HG03342 (cell line): ENCODE results near the gene PEX12.
"Not testable (repeated sequence)": the region's sequence is repeated elsewhere in the genome, so short reads cannot be mapped to it uniquely, and the experiment has no call there.

Experiments used
- ATAC-seq: cut with Tn5 transposase; IDR thresholded peaks from one replicate; pipeline ENCODE4 v1.9.1; 2021; ENCODE audit warnings: mild to moderate bottlenecking, moderate library complexity; ENCODE audit not compliant: unreplicated experiment

Gene PEX12

DNA sequence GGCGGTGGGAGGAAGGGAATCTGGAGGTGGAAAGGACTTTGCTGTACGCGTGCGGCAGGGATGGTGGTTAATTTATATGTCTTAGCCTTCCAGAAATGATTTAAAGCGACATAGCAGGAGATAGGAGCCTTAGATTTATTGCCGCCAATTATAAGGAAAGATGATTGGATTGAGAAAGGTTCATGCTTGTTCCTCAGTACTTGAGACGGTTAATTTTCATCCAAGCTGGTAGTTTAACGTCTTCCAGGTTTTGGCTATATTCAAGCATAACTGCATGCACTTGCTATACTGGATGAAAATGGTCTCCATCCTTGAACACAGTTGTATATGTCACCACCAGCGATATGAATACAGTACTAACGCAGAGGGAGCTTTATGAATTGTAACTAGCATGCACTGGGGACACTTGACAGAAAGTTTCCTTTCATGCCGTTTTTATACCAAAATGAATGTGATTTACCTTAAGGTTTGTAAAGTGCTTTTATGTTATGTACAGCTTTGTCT is 610 bp upstream of the PEX12 start:
- no peak for ATAC-seq

DNA sequence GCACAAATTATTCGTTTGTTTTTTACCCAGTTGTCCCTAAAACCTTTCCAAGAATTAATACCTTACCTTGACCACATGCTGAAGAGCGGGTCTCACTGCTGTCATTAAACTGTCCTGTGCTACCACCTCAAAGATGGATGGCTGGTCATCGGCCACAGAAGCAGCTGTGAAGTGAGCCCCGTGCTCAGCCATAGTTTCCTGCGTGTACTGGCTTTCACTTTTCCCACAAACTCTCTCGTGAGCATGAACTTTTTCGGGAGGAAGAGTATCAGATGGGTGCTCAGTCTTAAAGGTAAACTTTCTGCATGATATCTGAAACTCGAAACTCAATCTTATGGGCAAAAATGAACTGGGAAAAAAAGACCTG is 558 bp downstream of the PEX12 start:
- ATAC-seq, result no peak

- ATAC-seq, result no peak
Measured at GRCh38 chr17:35575759-35576158, 2.6 kb downstream of the PEX12 start.

DNA sequence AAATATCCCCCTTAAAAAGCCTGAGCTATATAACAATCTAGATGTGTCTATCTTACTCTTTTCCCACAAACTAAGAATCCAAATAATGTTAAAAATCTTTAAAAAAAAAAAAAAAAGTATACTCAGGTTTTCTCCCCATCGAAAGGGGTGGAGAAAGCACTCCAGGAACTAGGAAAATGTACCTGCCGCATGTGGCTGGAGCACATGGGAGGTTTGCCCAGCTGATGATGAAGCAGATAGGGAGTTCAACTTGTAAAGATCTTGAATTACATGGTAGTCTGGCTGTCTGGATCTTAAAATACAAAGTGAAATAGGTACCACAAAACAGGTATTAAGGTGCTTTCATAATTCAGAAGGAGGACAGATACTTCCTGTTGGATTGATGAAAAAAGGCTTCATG is 9.0 kb downstream of the PEX12 start:
- no peak for ATAC-seq

GRCh38 chr17:35568561-35568960 is 9.8 kb downstream of the PEX12 start:
- ATAC-seq, result no peak

GRCh38 chr17:35566968-35567367 is 11.4 kb downstream of the PEX12 start:
- no peak for ATAC-seq

GRCh38 chr17:35563181-35563580 is 15.2 kb downstream of the PEX12 start:
- ATAC-seq, result not testable (repeated sequence)

DNA sequence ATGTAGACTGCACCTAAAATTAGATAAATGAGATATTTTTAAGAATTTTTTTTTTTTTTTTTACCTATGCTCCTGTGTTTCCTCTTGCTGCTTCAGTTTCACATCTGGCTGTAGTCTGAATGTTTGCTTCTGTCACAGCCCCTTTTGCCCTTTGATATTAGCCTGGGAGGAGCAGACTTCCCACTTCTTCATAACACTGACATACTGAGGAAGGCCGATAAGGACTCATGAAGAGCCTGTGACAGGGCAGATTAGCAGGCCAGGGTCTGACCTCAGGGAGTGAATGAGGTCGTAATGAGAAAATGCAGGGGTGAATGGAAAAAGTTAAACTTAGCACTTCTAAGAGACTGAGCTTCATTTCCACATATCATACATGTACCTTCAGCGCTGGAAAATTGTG is 17.7 kb downstream of the PEX12 start, which contains the start of gene SLFN14:
SLFN14 (minus strand) TSS at position 117 of the 400 bp plus-strand sequence. CDS start 2,757 bp downstream, outside the sequence.
- ATAC-seq, result no peak

- no peak for ATAC-seq
Measured at GRCh38 chr17:35559495-35560210, 18.7 kb downstream of the PEX12 start.

- no peak for ATAC-seq
Measured at GRCh38 chr17:35557353-35557752, 21.0 kb downstream of the PEX12 start.

GRCh38 chr17:35555691-35556090 is 22.7 kb downstream of the PEX12 start:
- no peak for ATAC-seq

DNA sequence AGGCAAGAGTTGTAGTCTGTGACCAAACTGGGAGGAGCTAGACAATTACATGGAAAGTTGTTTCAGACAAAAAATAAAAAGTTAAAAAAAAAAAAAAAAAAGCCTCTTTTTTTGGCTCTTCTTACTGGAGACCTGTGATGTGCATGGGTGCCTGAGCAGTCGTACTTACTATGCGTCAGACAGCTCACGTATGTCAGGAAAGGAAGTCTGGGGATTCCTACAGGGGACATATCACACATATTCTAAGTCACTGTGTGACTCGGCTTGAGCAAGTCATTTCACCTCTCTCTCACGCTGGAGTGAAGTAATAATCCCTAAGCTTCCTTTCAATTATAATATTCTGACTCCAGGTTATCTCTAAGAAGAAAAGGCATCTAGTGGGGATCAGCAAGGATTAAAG is 23.7 kb downstream of the PEX12 start:
- ATAC-seq, result no peak

- ATAC-seq, result no peak
Measured at GRCh38 chr17:35553310-35553709, 25.1 kb downstream of the PEX12 start.

DNA sequence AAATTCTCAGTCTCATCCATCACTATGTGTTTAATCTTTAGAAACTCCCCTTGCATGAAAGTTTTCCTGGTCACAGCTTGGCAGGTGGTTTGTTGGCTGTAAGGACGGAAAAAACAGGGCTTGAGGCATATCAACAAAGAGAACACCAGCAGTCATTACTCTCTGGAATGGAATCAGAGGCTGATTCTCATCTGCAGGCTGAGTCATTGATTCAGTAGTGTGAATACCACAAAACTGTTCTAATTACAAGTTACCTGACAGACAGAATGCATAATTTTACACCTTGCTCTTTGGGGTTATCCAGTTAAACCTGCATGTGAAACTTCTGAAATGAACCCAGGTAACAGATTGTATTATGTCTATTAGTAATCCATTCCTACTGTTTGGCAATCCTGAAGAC is 29.4 kb downstream of the PEX12 start:
- ATAC-seq, result no peak

DNA sequence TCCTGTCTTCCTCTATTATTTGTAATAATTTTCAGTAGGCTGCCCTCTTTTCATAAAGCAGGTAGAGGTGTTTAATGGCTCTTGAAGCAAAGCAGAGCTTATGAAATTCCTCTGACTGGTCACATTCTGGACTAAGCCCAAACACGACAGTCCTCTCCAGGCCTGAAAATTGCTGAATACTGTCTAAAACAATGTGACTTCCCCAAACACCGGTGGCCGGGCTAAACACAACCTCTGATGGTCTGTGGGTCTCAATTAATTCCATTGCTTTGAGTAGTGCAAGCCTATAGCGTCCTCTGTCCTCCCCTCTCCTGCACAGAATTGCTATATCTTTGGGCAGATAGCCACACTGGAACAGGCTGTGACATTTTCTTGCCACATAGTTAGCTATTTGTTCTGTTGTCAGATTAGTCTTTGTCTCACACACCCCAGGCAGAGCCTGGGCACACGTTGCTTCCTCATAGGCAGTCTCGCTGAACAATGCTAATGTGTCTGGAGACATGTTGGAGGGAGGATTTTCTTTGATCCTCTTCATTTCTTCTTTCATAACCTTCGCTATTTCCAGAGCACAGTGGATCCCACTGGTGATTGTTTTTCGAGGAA is 30.1 kb downstream of the PEX12 start:
- no peak for ATAC-seq

GRCh38 chr17:35546487-35546886 is 31.9 kb downstream of the PEX12 start:
- no peak for ATAC-seq

GRCh38 chr17:35545150-35545549 is 33.2 kb downstream of the PEX12 start:
- no peak for ATAC-seq

- no peak for ATAC-seq
Measured at GRCh38 chr17:35543856-35544255, 34.5 kb downstream of the PEX12 start.

DNA sequence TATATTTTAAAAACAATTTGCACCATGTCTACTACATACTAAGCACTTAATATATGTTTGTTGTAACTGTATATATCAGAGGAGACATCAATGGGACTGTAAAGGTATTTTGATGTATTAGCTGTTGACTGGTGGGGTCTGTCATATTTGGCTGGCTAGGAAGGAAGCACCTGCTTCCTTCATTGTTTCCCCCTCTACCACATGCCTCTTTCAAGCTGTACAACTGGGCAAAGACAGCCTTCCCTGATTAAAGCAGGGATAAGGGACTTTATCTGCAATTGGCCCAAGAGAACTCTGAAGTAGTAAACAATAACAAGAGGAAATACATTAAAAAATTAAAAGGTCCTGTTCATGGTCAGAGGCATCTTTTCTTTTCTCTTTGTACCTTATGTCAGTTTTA is 35.4 kb downstream of the PEX12 start:
- ATAC-seq, result no peak

DNA sequence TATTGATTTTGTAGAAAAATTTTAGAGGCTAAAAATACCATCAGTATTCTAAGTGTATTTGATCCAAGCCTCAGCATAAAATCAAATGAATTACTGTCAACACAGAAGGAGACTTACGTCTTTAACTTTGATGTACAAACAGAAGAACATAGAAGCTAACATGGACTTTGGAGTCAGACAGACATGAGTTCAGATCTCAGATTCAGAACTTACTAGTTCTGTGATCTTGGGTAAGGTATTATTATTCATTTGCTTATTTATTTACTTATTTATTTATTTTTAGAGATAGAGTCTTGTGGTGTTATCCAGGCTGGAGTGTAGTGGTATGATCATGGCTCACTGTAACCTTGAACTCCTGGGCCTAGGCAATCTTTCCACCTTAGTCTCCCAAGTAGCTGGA is 36.9 kb downstream of the PEX12 start:
- no peak for ATAC-seq

DNA sequence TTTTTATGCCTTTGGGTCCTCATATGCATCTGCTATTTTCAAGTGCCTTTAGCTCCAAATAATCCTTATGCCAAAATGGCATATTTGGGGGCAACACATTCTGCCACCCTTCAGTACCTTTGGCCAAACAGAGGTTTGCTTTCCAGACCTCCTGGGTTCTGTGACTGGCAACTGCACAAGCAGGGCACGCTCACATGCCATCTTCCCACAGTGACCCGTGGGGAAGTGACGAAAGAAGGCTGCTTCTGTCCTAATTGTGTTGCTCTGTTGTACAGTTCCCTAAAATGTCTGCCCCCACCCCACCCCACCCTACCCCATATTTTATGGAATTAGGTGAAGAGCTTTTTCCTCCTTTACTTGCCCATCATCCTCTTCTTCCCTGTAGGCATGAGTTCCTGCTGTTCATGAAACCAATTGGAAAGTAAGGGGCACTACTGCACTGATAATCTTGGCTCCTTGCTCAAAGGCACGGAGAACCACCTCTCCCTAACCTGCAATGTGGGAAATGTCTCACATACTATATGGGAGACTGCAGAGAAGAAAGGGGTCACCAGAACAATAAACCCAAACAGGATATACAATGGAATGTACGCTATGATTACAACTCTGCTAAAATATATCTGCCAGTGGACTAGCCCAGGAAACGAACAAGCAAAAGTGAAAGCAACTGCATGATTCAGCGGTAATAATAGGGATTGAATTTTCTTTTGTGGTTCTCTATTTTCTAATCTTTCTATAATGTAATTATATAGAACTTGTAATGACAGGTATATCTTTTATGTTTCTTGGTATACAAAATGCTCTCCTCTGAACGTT is 37.6 kb downstream of the PEX12 start:
- ATAC-seq, result no peak

- ATAC-seq, result no peak
Measured at GRCh38 chr17:35539659-35540026, 38.7 kb downstream of the PEX12 start.
